NCI-H748 treated with DMSO at 0.1 percent for 48 hours (cell line): ENCODE data around the gene MTG2.

Source experiments
- DNase-seq: peaks from one replicate; lab custom pipeline; 2025; lab: John Stamatoyannopoulos, UW

Gene MTG2

DNA sequence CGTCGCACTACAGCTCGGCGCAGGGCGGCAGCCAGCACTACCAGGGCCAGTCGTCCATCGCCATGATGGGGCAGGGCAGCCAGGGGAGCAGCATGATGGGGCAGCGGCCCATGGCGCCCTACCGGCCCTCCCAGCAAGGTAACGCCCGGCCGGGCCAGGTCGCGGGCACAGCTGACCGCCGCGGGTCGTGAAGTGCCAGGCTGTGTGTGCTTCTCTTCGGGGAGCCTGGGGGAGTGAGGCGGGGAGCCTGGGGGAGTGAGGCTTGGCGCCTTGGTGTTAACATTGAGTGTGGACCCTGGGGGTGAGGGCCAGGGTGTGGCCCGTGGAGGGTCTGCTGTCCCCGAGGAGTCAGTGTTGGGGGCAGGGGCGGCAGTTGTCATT is 19.4 kb upstream of the MTG2 start:
- DNase-seq: no peak

DNA sequence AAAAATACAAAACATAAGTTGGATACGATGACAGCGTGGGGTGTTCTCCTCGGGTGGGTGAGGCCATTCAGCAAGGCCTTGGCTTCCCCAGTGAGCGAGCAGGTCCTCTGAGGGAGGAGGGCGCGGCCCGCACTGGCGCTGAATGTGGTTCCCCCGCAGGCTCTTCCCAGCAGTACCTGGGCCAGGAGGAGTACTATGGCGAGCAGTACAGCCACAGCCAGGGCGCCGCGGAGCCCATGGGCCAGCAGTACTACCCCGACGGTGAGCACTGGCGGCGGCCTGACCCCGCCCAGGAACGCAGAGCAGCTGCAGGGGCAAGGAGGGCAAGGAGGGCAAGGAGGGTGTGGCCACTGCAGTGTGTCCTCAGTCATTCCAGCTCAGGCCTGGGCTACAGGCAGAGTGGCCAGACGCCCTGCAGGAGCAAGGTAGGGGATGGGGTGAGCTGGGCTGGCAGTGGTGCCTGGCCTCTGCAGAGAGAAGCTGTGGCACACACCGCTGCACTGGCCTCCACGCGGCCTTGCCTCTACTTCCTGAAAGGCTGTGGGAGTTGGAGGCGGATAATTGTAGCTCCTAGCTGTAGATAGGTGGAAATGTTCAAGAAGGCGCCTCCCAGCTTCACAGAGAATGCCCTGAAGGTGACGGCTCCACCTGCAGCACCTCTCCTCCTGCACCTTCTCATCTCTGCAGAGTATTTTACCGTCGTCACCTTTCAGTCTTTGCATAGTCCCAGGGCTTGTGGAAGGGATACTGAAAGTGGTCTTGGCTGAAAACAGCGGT is 18.7 kb upstream of the MTG2 start:
- DNase-seq: no peak

DNA sequence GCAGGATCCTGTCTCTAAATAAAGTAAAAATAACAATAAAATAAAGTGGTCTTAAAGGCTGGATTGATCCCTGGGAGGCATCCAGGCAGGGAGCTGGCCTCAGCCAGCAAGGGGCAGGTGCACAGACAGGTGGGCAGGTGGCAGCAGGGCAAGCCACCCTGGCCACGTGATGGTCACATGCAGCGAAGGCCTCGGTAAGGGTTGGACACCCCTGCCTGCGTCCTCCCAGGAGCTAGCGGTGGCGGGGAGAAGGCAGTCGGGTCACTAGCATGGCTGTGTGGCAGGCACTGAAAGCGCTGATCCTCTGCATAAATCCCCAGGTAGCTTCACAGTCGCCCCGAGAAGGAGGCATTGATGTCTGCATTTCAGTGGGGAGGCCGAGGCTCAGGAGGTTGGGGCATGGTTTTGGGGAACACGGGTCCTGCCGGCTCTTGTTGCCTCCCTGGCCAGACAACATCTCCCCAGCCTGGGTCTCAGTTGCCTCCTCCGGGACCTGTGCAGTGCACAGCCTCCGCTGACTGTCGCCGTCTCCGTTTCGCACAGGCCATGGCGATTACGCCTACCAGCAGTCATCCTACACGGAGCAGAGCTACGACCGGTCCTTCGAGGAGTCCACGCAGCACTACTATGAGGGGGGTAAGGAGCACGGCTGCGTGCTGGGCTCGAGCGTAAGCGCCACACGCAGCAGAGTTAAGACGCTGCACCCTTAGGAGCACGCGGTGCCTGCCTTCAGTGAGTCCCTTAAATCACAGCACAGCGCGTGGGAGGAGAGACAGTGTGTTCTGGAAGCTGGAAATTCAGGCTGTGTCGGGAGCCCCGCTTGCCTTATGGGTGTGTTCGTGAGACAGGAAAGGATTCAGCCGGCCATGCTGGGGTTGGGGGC is 17.7 kb upstream of the MTG2 start:
- no peak for DNase-seq

DNA sequence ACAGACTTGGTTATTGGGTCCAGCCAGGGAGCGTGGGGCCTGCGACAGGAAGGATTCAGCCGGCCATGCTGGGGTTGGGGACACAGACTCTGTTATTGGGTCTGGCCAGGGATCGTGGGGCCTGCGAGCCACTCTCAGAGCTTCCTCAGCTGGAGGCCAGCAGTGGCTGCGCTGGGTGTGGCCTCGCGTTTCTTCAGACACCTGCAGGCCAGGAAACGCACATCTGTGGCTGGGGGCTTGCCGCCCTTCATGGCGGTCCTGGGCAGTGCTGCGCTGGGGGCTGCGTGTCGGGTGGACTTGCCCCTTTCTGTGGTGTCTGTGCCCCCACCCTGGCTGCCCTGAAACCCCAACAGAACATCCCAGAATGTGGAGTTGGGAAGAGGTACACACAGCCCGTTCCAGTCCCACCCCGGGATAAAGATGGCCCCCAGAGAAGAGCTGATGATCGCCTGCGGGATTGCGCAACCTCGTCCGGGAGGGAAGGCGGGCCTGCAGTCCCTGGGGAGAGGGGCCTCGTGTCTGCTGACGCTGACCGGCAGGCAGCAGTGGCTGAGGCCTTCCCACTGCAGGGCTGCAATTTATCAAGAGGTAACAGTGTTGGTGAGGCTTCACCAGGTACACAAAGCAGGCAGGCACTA is 16.9 kb upstream of the MTG2 start:
- no peak for DNase-seq

DNA sequence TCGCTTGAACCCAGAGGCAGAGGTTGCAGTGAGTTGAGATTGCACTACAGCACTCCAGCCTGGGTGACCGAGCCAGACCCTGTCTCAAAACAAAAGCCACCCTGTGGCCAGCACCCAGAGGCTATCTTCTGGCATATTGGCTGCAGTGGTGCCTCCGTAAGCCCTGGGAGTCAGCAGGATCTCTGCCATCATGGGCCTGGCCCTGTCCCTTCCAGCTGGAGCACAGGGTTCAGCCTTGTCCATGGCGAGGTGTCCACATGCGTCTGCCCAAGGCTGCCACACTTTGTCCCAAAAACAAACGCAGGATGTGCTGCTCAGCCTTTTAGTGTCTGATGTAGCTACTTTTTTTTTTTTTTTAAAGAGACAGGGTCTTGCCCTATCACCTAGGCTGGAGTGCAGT is 15.4 kb upstream of the MTG2 start:
- DNase-seq: no peak

DNA sequence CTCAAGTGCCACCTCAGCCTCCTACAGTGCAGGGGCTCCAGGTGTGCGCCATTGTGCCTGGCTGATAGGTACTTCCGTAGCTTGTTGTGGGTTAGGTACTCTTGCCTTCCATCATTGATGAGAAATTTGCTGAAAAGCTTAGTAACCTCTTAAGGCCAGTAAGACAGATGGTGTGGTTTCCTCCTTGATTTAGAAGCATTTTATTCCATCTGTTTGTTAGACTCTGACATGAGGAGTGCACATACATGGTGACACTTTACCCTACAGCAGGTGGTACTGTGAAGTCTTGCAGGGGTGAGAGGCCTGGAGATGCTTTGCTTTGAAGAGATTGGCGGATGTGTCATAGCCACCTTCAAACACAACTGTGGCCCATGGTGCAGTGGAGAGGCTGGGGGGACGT is 14.8 kb upstream of the MTG2 start:
- no peak for DNase-seq

DNA sequence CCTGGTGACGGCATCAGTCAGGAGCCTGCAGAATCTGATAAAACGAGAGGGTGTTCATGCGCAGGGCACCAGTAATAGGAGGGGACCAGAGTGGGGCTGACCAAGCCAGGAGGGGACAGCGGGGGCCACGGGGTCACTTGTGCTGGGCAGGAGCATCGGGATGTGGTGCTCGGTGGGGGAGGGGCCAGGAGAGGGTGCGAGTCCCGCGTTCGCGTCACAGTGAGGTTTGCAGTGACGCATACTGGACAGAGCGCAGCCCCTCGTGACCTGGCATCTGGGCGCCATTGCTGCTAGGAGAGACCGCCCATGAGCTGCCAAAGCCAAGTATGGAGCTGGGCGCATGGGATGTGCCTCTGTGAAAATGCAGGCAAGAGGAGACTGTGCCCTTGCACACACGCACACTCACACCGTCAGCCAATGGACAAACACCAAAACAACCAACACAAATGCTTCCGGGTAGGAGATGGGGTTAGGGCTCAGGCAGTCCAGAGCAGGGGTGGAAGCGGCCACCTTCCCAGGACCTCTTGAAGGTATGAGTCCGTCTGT is 13.9 kb upstream of the MTG2 start:
- DNase-seq: no peak

DNA sequence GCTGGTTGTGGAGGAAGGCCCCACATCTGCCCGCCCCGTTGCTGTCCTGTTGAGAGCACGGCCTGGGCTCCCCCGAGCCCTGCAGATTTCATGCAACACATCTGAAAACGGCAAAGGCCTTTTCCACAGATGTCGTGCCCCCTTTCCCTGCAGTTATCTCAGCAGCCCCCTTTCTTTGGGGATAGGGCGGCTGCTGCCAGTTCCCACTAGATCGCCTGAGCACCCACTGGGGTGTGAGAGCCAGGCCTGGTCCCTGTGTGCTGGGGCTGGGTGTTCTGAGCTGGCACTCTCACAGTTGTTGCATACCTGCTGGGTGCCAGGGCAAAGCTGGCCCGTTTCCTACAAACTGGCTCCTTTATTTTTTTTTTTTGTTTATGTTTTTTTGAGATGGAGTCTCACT is 12.3 kb upstream of the MTG2 start:
- DNase-seq: no peak

DNA sequence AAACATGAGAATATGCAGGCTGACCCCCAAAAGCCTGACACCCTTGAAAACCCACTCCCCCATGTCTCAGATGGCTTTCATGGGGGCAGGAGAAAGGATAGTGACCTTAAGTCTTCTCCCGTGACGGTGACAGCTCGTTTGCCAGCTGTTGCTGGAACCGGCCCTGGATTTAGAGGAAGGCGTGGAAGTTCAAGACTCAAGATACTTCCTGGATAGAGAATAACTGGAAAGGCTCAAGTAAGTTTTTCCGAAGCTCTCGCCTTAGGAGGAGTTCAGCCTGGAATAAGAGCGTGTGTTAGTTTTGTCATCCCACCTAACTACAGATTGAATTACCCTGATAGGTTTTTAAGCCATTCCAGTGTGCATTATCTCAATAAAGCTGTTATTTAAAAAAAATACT is 11.6 kb upstream of the MTG2 start:
- no peak for DNase-seq

DNA sequence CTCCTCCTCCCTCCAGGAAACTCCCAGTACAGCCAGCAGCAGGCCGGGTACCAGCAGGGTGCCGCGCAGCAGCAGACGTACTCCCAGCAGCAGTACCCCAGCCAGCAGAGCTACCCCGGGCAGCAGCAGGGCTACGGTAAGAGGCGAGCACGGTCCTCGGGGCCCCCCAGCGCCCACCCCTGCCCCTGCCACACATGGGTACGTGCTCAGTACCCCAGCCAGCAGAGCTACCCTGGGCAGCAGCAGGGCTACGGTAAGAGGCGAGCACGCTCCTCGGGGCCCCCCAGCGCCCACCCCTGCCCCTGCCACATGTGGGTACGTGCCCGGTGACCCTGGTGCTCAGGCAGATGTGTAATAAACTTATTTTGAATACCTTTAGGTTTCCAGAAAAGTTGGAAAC is 10.2 kb upstream of the MTG2 start:
- no peak for DNase-seq

DNA sequence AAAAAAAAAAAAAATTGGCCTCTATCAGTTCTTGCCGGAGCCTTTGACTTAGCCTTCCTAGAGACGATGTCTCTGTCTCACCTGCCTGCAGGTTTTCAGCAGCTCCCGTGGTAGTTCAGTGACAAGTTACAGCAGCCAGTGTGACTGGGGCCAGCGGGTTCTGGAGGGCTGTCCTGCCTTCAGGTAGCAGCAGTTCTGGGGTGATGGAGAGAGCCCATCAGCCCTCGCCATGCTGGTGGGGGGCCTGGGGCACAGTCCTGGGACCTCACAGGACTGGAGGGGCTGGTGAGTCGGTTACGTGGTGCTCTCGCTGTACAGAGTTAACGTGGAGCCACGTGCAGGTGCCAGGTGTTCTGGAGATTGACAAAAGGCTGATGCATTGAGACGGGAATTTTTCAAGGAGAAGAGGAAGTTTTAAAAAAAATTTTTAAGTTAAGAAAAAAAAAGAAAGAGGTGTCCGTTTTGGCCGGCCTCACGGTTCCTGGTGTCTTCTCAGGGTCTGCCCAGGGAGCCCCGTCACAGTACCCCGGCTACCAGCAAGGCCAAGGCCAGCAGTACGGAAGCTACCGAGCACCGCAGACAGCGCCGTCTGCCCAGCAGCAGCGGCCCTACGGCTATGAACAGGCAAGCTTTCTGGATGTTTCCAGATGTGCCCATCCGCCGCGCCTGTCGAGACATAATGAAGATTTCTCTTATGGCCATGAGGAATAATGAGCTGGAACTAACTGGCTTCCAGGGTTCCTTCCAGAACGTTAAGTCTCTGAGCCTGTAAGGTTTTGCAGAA is 8.6 kb upstream of the MTG2 start:
- no peak for DNase-seq

DNA sequence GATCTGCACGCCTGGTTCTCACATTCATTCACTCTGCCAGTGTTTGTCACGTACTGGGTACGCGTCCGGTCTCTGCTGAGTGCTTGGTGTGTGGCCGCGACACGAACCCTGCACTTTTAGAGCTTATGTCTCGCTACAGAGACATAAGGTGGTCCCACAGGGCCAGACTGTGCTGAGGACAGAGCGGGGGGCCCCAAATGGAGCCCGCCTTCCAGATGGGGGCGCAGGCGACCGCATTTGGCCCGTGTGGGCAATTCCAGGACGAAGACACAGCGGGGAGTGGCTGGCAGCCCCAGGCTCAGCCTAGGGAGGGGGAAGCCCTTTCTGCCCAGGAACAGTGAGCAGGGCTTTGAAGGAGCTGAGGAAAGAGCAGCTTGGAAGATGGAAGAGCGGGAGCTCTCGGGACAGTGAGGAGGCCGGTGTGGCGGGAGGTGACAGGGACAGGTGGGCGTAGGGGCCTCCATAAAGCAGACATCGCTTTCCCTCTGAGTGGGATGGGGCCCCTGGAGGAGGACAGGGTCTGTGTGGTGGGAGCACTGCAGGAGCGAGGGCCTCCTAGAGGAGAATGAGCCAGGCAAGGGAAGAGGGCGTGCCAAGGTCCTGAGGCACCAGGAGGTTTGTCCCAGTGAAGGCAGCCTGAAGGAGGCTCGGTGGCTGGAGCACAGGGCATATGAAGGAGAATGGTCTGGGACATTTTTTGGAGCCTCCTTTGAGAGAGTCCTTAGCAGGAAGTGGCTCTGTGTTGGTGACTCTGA is 7.8 kb upstream of the MTG2 start:
- no peak for DNase-seq

DNA sequence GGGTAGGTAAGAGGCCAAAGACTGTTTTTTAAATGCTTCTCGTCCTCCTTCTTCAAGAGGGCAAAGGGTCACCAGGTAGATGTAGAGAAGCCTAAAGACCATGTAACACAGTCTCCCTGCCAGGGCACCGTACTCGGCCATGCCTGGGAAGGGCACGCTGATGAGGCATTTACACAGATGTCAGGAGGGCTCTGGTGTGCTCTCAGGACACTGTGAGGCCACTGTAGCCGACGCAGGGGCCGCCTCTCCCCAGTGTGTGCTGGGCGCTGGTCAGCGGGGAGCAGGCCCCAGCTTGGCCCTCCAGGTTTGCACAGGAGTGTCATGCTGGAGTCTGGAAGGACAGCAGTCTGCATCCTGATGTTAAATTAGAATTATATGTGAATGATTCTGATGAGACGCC is 7.1 kb upstream of the MTG2 start:
- no peak for DNase-seq

DNA sequence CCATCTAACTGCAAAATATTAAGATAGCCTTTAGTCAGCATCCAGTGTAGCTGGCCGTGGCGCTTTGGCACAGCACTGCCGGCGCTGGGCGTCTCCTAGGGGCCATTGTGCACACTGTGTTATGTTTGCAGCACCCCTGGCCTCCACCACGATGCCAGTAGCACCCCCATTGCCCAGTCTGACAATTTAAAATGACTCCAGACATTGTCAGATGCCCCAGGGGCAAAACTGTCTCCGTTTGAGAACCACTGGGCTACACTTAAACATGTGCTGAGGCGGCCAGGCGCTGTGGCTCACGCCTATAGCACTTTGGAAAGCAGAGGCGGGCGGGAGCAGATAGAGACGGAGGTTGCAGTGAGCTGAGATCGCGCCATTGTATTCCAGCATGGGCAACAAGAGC is 6.0 kb upstream of the MTG2 start:
- no peak for DNase-seq

DNA sequence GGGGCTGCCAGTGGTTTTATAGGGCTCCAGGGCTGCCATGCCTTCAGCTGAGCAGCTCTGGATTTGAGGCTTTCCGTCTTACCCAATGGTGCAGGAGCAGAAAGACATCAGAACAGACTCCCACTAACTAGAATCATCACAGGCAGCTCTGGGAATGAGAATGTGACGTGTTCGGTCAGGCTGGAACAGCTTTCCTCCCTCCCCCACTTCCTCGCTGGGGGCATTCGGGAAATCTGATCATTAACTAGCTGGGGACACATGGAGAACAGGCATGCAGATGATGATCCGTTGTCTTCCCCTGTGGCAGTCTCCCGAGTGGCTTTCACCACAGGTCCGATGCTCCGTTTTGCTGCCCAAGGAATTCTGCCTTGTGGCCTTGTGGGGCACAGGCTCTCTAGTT is 5.5 kb upstream of the MTG2 start:
- DNase-seq: no peak

DNA sequence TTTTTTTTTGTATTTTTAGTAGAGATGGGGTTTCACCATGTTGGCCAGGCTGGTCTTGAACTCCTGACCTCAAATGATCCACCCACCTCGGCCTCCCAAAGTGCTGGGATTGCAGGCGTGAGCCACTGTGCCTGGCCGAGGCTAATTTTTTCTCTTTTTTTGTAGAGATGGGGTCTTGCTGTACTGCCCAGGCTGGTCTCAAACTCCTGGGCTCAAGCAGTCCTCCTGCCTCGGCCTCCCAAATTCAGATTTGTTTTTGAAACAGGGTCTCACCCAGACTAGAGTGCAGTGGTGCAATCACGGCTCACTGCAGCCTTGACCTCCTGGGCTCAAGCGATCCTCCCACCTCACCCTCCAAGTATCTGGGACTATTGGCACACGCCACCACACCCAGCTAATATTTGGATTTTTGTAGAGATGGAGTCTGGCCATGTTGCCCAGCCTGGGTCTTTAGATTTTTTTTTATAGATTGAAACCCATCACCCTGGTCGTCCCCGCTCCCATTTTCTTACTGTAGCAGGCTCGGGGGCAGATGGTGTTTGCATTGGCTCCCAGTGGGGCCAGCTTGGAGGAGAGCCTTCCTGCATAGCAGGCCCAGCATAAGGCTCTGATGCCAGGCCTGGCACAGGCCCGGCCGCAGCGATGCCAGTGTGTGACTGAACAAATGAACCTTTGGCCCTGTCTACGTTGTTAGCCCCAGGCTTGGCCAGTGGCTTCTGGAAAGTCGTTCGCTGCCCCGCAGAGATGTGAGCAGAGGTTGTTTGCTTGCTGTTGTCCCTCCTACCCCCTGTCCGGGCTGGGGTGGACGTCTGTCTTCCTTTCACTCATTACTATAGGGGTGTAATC is 4.3 kb upstream of the MTG2 start:
- no peak for DNase-seq

DNA sequence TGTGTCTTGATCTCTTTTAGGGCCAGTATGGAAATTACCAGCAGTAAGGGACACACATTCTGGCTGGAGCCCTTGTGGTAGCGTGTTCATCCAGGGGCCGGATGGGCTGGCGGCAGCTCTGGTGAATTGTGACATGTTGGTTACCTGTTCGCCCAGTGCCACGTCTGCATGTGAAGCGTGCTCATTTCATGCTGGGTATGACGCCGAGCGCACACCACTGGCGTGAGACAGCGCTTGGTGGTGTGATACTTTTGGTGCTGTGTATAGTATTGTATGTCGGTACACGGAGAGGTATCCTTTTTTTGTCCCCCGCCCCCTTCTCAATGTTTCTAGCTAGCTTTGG is 3.7 kb upstream of the MTG2 start:
- DNase-seq: no peak

DNA sequence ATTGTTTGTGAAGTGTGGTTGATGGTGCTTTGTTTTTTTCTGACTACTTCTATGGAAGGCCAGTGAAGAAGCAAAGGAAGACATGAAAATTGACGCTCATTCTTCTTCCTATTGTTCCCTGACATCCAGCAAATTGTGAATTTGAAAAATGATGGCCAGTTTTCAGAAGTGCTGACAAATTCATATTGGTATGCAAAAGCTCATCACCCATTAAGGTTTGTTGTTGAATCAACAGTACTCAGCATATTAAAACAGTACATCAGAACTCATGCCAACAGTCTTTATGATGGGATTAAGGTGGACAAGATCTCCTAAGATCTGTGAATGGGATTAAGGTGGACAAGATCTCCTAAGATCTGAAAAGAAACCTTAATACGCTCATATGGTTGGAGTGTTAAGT is 1.0 kb upstream of the MTG2 start:
- DNase-seq: no peak

DNA sequence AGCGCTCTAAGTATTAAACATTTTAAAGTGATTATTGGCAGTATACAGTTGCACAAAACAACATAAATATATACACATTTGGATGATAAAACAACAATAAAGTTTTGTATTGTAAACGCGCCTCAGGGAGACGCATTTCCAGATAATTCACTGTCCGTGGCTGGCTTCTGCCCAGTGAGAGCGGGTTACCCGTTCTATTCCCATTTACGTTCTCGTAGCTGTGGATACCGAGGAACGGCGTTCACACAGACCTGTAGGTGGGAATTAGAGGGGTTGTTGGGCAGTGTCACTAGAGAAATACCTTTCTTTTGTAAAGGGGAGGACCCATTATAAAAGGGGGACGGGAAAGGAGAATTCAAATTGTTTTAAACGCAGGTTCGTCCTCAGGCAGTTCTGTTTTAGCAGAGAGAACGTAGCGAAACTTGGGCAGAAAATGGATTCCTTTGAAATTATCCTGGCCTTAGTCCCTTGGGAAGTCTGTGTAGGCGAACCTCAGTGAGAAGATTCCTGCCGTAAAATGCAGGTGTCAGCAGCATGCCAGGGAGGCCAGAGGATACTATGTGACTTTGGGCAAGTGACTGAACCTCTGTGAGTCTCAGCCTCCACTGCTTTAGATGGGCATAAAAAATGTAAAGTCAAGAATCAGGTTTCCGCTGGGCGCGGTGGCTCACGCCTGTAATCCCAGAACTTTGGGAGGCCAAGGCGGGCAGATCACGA is 756 bp downstream of the MTG2 start:
- DNase-seq: no peak

DNA sequence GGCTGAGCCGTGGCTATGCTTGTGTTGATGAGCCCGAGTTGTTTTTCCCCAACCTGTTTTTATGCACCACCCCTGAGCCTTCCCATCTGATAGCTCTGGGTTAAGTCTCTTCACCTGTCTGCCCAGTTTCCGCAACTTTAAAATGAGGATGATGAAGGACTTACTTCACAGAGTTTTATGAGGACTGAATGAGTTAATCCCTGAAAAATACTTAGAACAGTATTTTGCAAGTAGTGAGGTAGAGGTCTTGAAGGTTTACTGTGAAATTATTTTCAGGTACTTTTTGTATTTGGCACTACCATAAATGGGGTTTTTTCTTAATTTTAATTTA is 3.2 kb downstream of the MTG2 start:
- no peak for DNase-seq
